Sigmoid colon (tissue), 7 donors: ENCODE results near the gene KIF22. TPM values are rescaled to one million over a fixed set of nuclear protein-coding genes. Genes with fewer than 3 reads are reported as not detected.

Experiments
- DNase-seq: peaks from one replicate; pipeline ENCODE4 v3.0.0-alpha.2; 2019
- H3K27ac ChIP-seq, 4 donors: fragments of 200-600 bp; sonication (generic); one replicate each; pipeline ENCODE4 v1.5.1; 2016 to 2019; ENCODE audit warnings: mild to moderate bottlenecking in 1 of 4
- H3K27me3 ChIP-seq, 3 donors: fragments of 200-600 bp; sonication (generic); one replicate each; pipeline ENCODE4 v1.5.1; 2019; ENCODE audit warnings: mild to moderate bottlenecking in 1 of 3
- H3K36me3 ChIP-seq, 4 donors: fragments of 200-600 bp; sonication (generic); one replicate each; pipeline ENCODE4 v1.5.1; 2016 to 2019
- H3K4me1 ChIP-seq, 4 donors: fragments of 200-600 bp; sonication (generic); one replicate each; pipeline ENCODE4 v1.5.1; 2017 to 2019
- H3K4me3 ChIP-seq, 4 donors: fragments of 200-600 bp; sonication (generic); one replicate each; pipeline ENCODE4 v1.5.1; 2017 to 2019; ENCODE audit warnings: mild to moderate bottlenecking in 2 of 4, moderate library complexity in 1 of 4
- H3K9me3 ChIP-seq, 4 donors: fragments of 200-600 bp in 3 of 4; sonication (generic) in 3 of 4; one replicate each; pipeline versions ENCODE4 v1.5.1 to v1.6.1; 2013 to 2019
- CTCF ChIP-seq, 4 experiments: fragments of 450-650 bp in 3 of 4; fragments of 200-600 bp in 1 of 4; IDR thresholded peaks; one replicate each; pipeline ENCODE4 v1.5.1; 2016 to 2019; ENCODE audit warnings: antibody characterized with exemption in 4 of 4, mild to moderate bottlenecking in 3 of 4, moderate library complexity in 2 of 4
- EP300 ChIP-seq, 4 donors: sonication (generic); formaldehyde crosslinking; IDR thresholded peaks; one replicate each; pipeline ENCODE4 v1.6.1; 2017; ENCODE audit warnings: antibody characterized with exemption in 4 of 4
- POLR2A ChIP-seq, 2 donors: fragments of 450-650 bp; IDR thresholded peaks; one replicate each; pipeline ENCODE4 v1.6.1; 2016; ENCODE audit warnings: antibody characterized with exemption in 2 of 2, mild to moderate bottlenecking in 2 of 2, moderate library complexity in 2 of 2
- POLR2AphosphoS5 ChIP-seq, 4 donors: sonication (generic); formaldehyde crosslinking; IDR thresholded peaks; one replicate each; pipeline ENCODE4 v1.6.1; 2017; ENCODE audit warnings: antibody characterized with exemption in 4 of 4
- WGBS, 2 donors: extraction: QIAGEN DNeasy Blood & Tissue Kit; methylation state at CpG; one replicate each; pipeline ENCODE4 v1.1.7; 2013; 5-methylcytosine and 5-hydroxymethylcytosine counted together
- intact Hi-C: fragments of 100-400 bp; cut with DNase I; formaldehyde crosslinking; loops from one replicate; pipeline ENCODE4 v1.15.1; 2023
- polyA plus RNA-seq, 3 donors: library from polyadenylated mRNA; stranded (reverse); fragments of 200-250 nt; gene quantifications; one replicate each; pipeline ENCODE4 v1.2.3, GENCODE V29; 2013
- total RNA-seq, 4 donors: library from RNA; depleted of rRNA; stranded (reverse); fragments of >200 nt; gene quantifications; one replicate each; pipeline ENCODE4 v1.1.0, GENCODE V29; 2016
- donor health status: healthy with polysubstance abuse.
- donor health status: Bipolar disorder and iron deficiency.
- donor health status: healthy.

Gene KIF22
- total and polyA plus RNA-seq, 7 donors = 11.5 to 71.5 (median 16.1) TPM

DNA sequence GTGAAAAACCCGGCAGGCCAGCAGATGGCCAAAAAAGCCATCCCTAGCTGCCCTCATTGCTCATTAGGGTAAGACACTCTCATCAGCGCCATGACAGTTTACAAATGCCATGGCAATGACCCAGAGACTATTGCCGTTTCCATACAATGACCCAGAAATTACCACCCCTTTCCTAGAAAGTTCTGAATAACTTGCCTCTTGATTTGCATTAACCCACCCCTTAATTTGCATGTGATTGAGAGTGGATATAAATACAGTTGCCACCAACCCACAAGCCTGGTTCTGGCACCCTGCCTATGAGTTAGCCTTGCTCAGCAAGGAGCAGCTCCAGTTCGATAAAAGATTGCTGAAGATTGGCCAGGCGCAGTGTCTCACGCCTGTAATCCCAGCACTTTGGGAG is 28.7 kb upstream of the KIF22 start:
- Histone ChIP-seq H3K27ac (no peak overlapping the region), H3K36me3 (no peaks in the 10 kb centered on the region), H3K9me3 (no peaks in the 10 kb centered on the region), H3K4me3 (no peak overlapping the region), H3K27me3 (no peaks in the 10 kb centered on the region), H3K4me1 (no peaks in the 10 kb centered on the region)
- WGBS, 2 donors = 79 to 89% methylated on average over 6 of the region's 6 CpGs
- DNase-seq = no peak
- no peak for TF ChIP-seq POLR2AphosphoS5 (IDR thresholded peaks at IDR 0.05)
- no peak for TF ChIP-seq CTCF (IDR thresholded peaks at IDR 0.05)
- TF ChIP-seq POLR2A (IDR thresholded peaks at IDR 0.05) = no peak
- TF ChIP-seq EP300 (IDR thresholded peaks at IDR 0.05) = no peak
- intact Hi-C loops = no loop called here

- Histone ChIP-seq H3K27me3 (no peaks in the 10 kb centered on the region), H3K36me3 (no peaks in the 10 kb centered on the region), H3K27ac (no peak overlapping the region), H3K9me3 (no peaks in the 10 kb centered on the region), H3K4me1 (no peaks in the 10 kb centered on the region), H3K4me3 (no peak overlapping the region)
- intact Hi-C loops = no loop called here
- TF ChIP-seq POLR2AphosphoS5 (IDR thresholded peaks at IDR 0.05) (no peak), POLR2A (IDR thresholded peaks at IDR 0.05) (no peak), CTCF (IDR thresholded peaks at IDR 0.05) (no peak), EP300 (IDR thresholded peaks at IDR 0.05) (no peak)
- WGBS, 2 donors = 84 to 93% methylated on average over 6 of the region's 6 CpGs
- DNase-seq = no peak
Measured at GRCh38 chr16:29763326-29763725, 27.2 kb upstream of the KIF22 start.

DNA sequence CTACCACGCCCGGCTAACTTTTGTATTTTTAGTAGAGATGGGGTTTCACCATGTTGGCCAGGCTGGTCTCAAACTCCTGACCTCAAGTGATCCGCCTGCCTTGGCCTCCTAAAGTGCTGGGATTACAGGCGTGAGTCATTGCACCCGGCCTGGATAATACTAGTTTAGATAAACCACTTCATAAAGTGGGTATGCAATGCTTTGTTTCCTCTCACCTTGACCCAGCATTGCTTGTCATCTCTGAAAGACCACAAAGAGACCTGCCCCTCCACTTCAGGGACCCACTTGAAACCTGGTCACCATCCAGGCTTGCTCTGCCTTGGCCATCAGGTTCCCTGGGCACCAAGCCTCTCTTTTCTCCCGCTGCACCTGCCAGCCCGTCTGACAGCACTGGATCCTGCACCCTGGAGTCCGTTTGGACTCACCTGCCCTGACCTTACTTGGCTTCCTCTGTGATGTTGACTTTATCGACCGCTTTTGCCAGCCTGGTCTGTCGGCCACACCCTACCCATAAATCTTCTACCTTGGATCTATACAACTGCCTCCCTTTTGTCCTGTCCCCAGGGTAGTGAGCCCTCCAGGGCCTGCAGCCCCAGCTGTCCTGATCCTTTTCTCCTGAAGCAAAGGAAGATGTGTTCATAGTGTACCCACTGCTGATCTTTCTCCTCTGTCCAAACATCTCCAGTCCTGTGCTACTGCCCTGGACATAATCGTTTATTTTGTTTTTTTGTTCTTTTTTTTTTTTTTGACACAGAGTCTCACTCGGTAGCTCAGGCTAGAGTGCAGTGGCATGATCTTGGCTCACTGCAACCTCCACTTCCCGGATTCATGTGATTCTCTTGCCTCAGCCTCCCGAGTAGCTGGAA is 25.2 kb upstream of the KIF22 start:
- Histone ChIP-seq H3K4me3 (no peak overlapping the region), H3K27me3 (no peaks in the 10 kb centered on the region), H3K27ac (no peak overlapping the region), H3K36me3 (no peaks in the 10 kb centered on the region), H3K9me3 (no peaks in the 10 kb centered on the region), H3K4me1 (no peaks in the 10 kb centered on the region)
- 17 to 67% methylated on average over 15 of the region's 15 CpGs for WGBS, 2 donors
- TF ChIP-seq CTCF (IDR thresholded peaks at IDR 0.05) = no peak
- no peak for TF ChIP-seq POLR2A (IDR thresholded peaks at IDR 0.05)
- no peak for TF ChIP-seq EP300 (IDR thresholded peaks at IDR 0.05)
- no peak for TF ChIP-seq POLR2AphosphoS5 (IDR thresholded peaks at IDR 0.05)
- intact Hi-C loops = no loop called here
- no peak for DNase-seq

DNA sequence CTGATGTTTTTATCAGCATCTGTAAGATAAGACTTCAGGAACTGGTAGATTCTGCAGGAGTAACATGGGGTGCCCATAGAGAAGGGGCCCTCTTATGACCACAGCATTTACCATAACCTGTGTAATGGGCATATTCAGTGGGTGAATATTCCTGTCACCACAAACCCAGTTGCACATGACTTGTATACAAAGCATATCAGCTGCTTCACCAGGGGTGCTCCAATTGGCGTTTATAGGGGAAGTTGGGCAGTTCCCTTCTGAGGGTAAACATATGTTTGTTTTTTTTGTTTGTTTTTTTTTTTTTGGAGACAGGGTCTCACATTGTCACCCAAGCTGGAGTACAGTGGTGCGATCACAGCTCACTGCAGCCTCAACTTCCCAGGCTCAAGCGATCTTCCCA is 24.0 kb upstream of the KIF22 start:
- DNase-seq = no peak
- Histone ChIP-seq H3K4me3 (no peak overlapping the region), H3K27ac (no peak overlapping the region), H3K36me3 (no peaks in the 10 kb centered on the region), H3K9me3 (no peaks in the 10 kb centered on the region), H3K27me3 (no peaks in the 10 kb centered on the region), H3K4me1 (no peaks in the 10 kb centered on the region)
- WGBS, 2 donors = 90 to 91% methylated on average over 3 of the region's 3 CpGs
- no peak for TF ChIP-seq POLR2A (IDR thresholded peaks at IDR 0.05)
- TF ChIP-seq EP300 (IDR thresholded peaks at IDR 0.05) = no peak
- TF ChIP-seq CTCF (IDR thresholded peaks at IDR 0.05) = no peak
- TF ChIP-seq POLR2AphosphoS5 (IDR thresholded peaks at IDR 0.05) = no peak
- intact Hi-C loops = no loop called here
